HEK293 (cell line): ENCODE data around the gene PRRT1.
A peak's percentile ranks its signal among the peaks of the same experiment; 100 is the strongest.
"Not testable (repeated sequence)": the region's sequence is repeated elsewhere in the genome, so short reads cannot be mapped to it uniquely, and the experiment has no call there.

Experiments
- CTCF ChIA-PET: fragments of 350-600 bp; formaldehyde crosslinking; extraction: SDS; loops from one replicate; lab custom pipeline; 2021; ENCODE audit warnings: antibody characterized with exemption; lab: Yijun Ruan, JAX
- POLR2A ChIA-PET: fragments of 300-600 bp; formaldehyde crosslinking; extraction: SDS; loops from one replicate; lab custom pipeline; 2020; ENCODE audit warnings: antibody characterized with exemption, inconsistent platforms; lab: Yijun Ruan, JAX
- H3K27ac ChIP-seq: fragments of 200-500 bp; sonication (Bioruptor generic); 2 replicates; pipeline ENCODE4 v1.5.1; 2014; ENCODE audit warnings: low read depth, low read length, control low read depth, inconsistent platforms; ENCODE audit errors: extremely low read depth
- H3K36me3 ChIP-seq, 2 experiments: fragments of 200-500 bp in 1 of 2; sonication (Bioruptor generic) in 1 of 2; 1 replicate in 1 of 2; 2 replicates in 1 of 2; pipeline ENCODE4 v1.5.1; 2014 to 2017; ENCODE audit warnings: inconsistent platforms in 2 of 2, low read length in 2 of 2; ENCODE audit not compliant: control insufficient read depth in 2 of 2, insufficient read depth in 1 of 2
- H3K4me1 ChIP-seq: fragments of 200-500 bp; sonication (Bioruptor generic); 2 replicates; pipeline ENCODE4 v1.5.1; 2014; ENCODE audit warnings: mild to moderate bottlenecking, low read length, inconsistent platforms; ENCODE audit not compliant: control insufficient read depth, insufficient read depth
- H3K4me3 ChIP-seq: 2 replicates; pipeline ENCODE4 v1.5.1; 2011; ENCODE audit warnings: low read depth, mild to moderate bottlenecking, control low read depth, low read length, moderate library complexity
- H3K9me3 ChIP-seq: fragments of 200-500 bp; sonication (Bioruptor generic); 2 replicates; pipeline ENCODE4 v1.5.1; 2014; ENCODE audit warnings: low read depth, low read length, inconsistent platforms; ENCODE audit not compliant: control insufficient read depth, insufficient read depth
- EGR2 ChIP-seq: fragments of 450-650 bp; formaldehyde crosslinking; IDR thresholded peaks from 2 replicates; pipeline ENCODE4 v1.5.1; 2016; ENCODE audit warnings: low read depth, missing biosample characterization, missing genetic modification characterization
- KLF10 ChIP-seq: fragments of 450-650 bp; IDR thresholded peaks from 2 replicates; pipeline ENCODE4 v1.5.1; 2018; ENCODE audit warnings: missing biosample characterization, mild to moderate bottlenecking, missing genetic modification characterization
- KLF8 ChIP-seq: fragments of 450-650 bp; formaldehyde crosslinking; IDR thresholded peaks from 2 replicates; pipeline ENCODE4 v1.5.1; 2016; ENCODE audit warnings: missing biosample characterization, missing genetic modification characterization
- KLF9 ChIP-seq: fragments of 450-650 bp; formaldehyde crosslinking; IDR thresholded peaks from 2 replicates; pipeline ENCODE4 v1.5.1; 2016; ENCODE audit warnings: missing biosample characterization, missing genetic modification characterization, low read depth
- PRDM1 ChIP-seq: fragments of 450-650 bp; formaldehyde crosslinking; IDR thresholded peaks from 2 replicates; pipeline ENCODE4; 2016; ENCODE audit warnings: missing biosample characterization, missing genetic modification characterization
- SP2 ChIP-seq: fragments of 450-650 bp; formaldehyde crosslinking; IDR thresholded peaks from 2 replicates; pipeline ENCODE4 v1.5.1; 2016; ENCODE audit warnings: missing biosample characterization, missing genetic modification characterization
- WT1 ChIP-seq: fragments of 450-650 bp; formaldehyde crosslinking; IDR thresholded peaks from 2 replicates; pipeline ENCODE4 v1.5.1; 2016; ENCODE audit warnings: missing biosample characterization, missing genetic modification characterization
- ZNF132 ChIP-seq: fragments of 450-650 bp; formaldehyde crosslinking; IDR thresholded peaks from 2 replicates; pipeline ENCODE4 v1.5.1; 2017; ENCODE audit warnings: missing biosample characterization, missing genetic modification characterization, borderline replicate concordance
- ZNF146 ChIP-seq: fragments of 450-650 bp; formaldehyde crosslinking; IDR thresholded peaks from 2 replicates; pipeline ENCODE4 v1.5.1; 2016; ENCODE audit warnings: missing biosample characterization, missing genetic modification characterization
- ZNF248 ChIP-seq: fragments of 450-650 bp; formaldehyde crosslinking; IDR thresholded peaks from 2 replicates; pipeline ENCODE4 v1.5.1; 2017; ENCODE audit warnings: missing biosample characterization, missing genetic modification characterization
- ZNF366 ChIP-seq: fragments of 450-650 bp; formaldehyde crosslinking; conservative IDR thresholded peaks from 2 replicates; pipeline ENCODE4 v1.5.1; 2016; ENCODE audit warnings: missing biosample characterization, missing genetic modification characterization
- ZNF398 ChIP-seq: fragments of 450-650 bp; formaldehyde crosslinking; IDR thresholded peaks from 2 replicates; pipeline ENCODE4 v1.5.1; 2017; ENCODE audit warnings: missing biosample characterization, missing genetic modification characterization
- ZNF555 ChIP-seq: fragments of 450-650 bp; formaldehyde crosslinking; conservative IDR thresholded peaks from 2 replicates; pipeline ENCODE4 v1.5.1; 2017; ENCODE audit warnings: missing biosample characterization, mild to moderate bottlenecking, missing genetic modification characterization, inconsistent platforms
- ZNF600 ChIP-seq: fragments of 450-650 bp; formaldehyde crosslinking; IDR thresholded peaks from 2 replicates; pipeline ENCODE4 v1.5.1; 2016; ENCODE audit warnings: missing biosample characterization, missing genetic modification characterization
- ZNF629 ChIP-seq: fragments of 450-650 bp; formaldehyde crosslinking; IDR thresholded peaks from 2 replicates; pipeline ENCODE4 v1.5.1; 2017; ENCODE audit warnings: missing biosample characterization, missing genetic modification characterization
- ZNF747 ChIP-seq: fragments of 450-650 bp; formaldehyde crosslinking; IDR thresholded peaks from 2 replicates; pipeline ENCODE4 v1.5.1; 2016; ENCODE audit warnings: missing biosample characterization, missing genetic modification characterization
- ZNF791 ChIP-seq: fragments of 450-650 bp; formaldehyde crosslinking; IDR thresholded peaks from 2 replicates; pipeline ENCODE4 v1.5.1; 2016; ENCODE audit warnings: missing biosample characterization, missing genetic modification characterization
- ZSCAN30 ChIP-seq: fragments of 450-650 bp; IDR thresholded peaks from 2 replicates; pipeline ENCODE4 v1.5.1; 2018; ENCODE audit warnings: missing biosample characterization, mild to moderate bottlenecking, missing genetic modification characterization, moderate library complexity
- TF ChIP-seq, protein P1 (sequence below): fragments of 450-650 bp; formaldehyde crosslinking; IDR thresholded peaks from 2 replicates; pipeline ENCODE4 v1.5.1; 2016; ENCODE audit warnings: missing biosample characterization, missing genetic modification characterization
- TF ChIP-seq, protein P2 (sequence below): fragments of 450-650 bp; formaldehyde crosslinking; IDR thresholded peaks from 2 replicates; pipeline ENCODE4 v1.5.1; 2016; ENCODE audit warnings: missing biosample characterization, missing genetic modification characterization
- TF ChIP-seq, protein P3 (sequence below): fragments of 450-650 bp; formaldehyde crosslinking; conservative IDR thresholded peaks from 2 replicates; pipeline ENCODE4 v1.5.1; 2016; ENCODE audit warnings: low read depth, missing biosample characterization, missing genetic modification characterization
- TF ChIP-seq, protein P4 (sequence below): fragments of 450-650 bp; formaldehyde crosslinking; IDR thresholded peaks from 2 replicates; pipeline ENCODE4 v1.5.1; 2017; ENCODE audit warnings: missing biosample characterization, mild to moderate bottlenecking, missing genetic modification characterization, moderate library complexity

PRRT1 gene

GRCh38 chr6:32185681-32186131 is 34.0 kb upstream of the PRRT1 start:
- peak; percentile 37; the same call in 1 of the 2 replicates for TF ChIP-seq EGR2 (tag by site-specific recombination)
- TF ChIP-seq PRDM1 (tag by site-specific recombination), result peak; percentile 44; the same call in 1 of the 2 replicates
- TF ChIP-seq ZNF398, result 0 out of 2 replicates have a peak, but pooled peaks have one; percentile 27
- TF ChIP-seq ZNF600 (tag by site-specific recombination), result peak; percentile 68
- TF ChIP-seq, protein P1, sequence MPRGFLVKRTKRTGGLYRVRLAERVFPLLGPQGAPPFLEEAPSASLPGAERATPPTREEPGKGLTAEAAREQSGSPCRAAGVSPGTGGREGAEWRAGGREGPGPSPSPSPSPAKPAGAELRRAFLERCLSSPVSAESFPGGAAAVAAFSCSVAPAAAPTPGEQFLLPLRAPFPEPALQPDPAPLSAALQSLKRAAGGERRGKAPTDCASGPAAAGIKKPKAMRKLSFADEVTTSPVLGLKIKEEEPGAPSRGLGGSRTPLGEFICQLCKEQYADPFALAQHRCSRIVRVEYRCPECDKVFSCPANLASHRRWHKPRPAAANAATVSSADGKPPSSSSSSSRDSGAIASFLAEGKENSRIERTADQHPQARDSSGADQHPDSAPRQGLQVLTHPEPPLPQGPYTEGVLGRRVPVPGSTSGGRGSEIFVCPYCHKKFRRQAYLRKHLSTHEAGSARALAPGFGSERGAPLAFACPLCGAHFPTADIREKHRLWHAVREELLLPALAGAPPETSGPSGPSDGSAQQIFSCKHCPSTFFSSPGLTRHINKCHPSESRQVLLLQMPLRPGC (tag by site-specific recombination), result 0 out of 2 replicates have a peak, but pooled peaks have one; percentile 37
- TF ChIP-seq SP2 (tag by site-specific recombination), result peak; percentile 76
- TF ChIP-seq, protein P2, sequence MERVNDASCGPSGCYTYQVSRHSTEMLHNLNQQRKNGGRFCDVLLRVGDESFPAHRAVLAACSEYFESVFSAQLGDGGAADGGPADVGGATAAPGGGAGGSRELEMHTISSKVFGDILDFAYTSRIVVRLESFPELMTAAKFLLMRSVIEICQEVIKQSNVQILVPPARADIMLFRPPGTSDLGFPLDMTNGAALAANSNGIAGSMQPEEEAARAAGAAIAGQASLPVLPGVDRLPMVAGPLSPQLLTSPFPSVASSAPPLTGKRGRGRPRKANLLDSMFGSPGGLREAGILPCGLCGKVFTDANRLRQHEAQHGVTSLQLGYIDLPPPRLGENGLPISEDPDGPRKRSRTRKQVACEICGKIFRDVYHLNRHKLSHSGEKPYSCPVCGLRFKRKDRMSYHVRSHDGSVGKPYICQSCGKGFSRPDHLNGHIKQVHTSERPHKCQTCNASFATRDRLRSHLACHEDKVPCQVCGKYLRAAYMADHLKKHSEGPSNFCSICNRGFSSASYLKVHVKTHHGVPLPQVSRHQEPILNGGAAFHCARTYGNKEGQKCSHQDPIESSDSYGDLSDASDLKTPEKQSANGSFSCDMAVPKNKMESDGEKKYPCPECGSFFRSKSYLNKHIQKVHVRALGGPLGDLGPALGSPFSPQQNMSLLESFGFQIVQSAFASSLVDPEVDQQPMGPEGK (tag by site-specific recombination), result peak; percentile 47; the same call in 1 of the 2 replicates
- peak; percentile 29; the same call in 1 of the 2 replicates for TF ChIP-seq KLF10
- peak; percentile 31; the same call in 1 of the 2 replicates for TF ChIP-seq ZNF629 (tag by site-specific recombination)
- TF ChIP-seq KLF9 (tag by site-specific recombination), result peak; percentile 85
- not testable (repeated sequence) for H3K4me1 ChIP-seq, H3K4me3 ChIP-seq, H3K27ac ChIP-seq, H3K9me3 ChIP-seq
- CTCF ChIA-PET, result interaction anchor here (0.6 to 0.9 kb wide), 5 partner anchors 9 to 748 kb away, joined by 3 to 10 read pairs (median 6); no protein-coding TSS in a partner anchor
- POLR2A ChIA-PET, result interaction anchor here (0.6 to 1.4 kb wide), 12 partner anchors 8 to 786 kb away, joined by 3 to 15 read pairs (median 4); partner anchors contain the start of genes AGPAT1 and MCCD1
- H3K36me3 ChIP-seq, result peaks cover 0 to 61% of the 10 kb centered on the region in 2 experiments; a peak in 2 of 3 replicates

- Histone ChIP-seq H3K4me3 (no peak within 1 kb of the TSS), H3K36me3 (peaks cover 0 to 73% of the 10 kb centered on the region in 2 experiments; a peak in 2 of 3 replicates), H3K4me1 (peaks cover 4% of the 10 kb centered on the region), H3K9me3 (no peaks in the 10 kb centered on the region), H3K27ac (no peak within 1 kb of the TSS)
- ChIA-PET POLR2A (no interaction called here), CTCF (interaction anchor here (2.1 kb wide), 1 partner anchor 11 kb away, joined by 9 read pairs; no protein-coding TSS in a partner anchor)
- TF ChIP-seq, protein P3, sequence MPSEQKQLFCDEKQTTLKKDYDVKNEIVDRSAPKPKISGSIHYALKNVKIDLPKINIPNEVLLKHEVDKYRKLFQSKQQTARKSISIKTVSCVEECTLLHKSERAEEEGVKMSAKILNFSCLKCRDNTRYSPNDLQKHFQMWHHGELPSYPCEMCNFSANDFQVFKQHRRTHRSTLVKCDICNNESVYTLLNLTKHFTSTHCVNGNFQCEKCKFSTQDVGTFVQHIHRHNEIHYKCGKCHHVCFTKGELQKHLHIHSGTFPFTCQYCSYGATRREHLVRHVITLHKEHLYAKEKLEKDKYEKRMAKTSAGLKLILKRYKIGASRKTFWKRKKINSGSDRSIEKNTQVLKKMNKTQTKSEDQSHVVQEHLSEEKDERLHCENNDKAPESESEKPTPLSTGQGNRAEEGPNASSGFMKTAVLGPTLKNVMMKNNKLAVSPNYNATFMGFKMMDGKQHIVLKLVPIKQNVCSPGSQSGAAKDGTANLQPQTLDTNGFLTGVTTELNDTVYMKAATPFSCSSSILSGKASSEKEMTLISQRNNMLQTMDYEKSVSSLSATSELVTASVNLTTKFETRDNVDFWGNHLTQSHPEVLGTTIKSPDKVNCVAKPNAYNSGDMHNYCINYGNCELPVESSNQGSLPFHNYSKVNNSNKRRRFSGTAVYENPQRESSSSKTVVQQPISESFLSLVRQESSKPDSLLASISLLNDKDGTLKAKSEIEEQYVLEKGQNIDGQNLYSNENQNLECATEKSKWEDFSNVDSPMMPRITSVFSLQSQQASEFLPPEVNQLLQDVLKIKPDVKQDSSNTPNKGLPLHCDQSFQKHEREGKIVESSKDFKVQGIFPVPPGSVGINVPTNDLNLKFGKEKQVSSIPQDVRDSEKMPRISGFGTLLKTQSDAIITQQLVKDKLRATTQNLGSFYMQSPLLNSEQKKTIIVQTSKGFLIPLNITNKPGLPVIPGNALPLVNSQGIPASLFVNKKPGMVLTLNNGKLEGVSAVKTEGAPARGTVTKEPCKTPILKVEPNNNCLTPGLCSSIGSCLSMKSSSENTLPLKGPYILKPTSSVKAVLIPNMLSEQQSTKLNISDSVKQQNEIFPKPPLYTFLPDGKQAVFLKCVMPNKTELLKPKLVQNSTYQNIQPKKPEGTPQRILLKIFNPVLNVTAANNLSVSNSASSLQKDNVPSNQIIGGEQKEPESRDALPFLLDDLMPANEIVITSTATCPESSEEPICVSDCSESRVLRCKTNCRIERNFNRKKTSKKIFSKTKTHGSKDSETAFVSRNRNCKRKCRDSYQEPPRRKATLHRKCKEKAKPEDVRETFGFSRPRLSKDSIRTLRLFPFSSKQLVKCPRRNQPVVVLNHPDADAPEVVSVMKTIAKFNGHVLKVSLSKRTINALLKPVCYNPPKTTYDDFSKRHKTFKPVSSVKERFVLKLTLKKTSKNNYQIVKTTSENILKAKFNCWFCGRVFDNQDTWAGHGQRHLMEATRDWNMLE (tag by site-specific recombination), result no peak
- no peak for TF ChIP-seq ZNF791 (tag by site-specific recombination)
- no peak for TF ChIP-seq KLF8
- TF ChIP-seq WT1 (tag by site-specific recombination), result no peak
- TF ChIP-seq ZNF629 (tag by site-specific recombination), result no peak
- TF ChIP-seq ZNF132 (tag by site-specific recombination), result no peak
- TF ChIP-seq, protein P4, sequence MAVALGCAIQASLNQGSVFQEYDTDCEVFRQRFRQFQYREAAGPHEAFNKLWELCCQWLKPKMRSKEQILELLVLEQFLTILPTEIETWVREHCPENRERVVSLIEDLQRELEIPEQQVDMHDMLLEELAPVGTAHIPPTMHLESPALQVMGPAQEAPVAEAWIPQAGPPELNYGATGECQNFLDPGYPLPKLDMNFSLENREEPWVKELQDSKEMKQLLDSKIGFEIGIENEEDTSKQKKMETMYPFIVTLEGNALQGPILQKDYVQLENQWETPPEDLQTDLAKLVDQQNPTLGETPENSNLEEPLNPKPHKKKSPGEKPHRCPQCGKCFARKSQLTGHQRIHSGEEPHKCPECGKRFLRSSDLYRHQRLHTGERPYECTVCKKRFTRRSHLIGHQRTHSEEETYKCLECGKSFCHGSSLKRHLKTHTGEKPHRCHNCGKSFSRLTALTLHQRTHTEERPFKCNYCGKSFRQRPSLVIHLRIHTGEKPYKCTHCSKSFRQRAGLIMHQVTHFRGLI (tag by site-specific recombination), result no peak
- TF ChIP-seq ZNF248 (tag by site-specific recombination), result no peak
- no peak for TF ChIP-seq ZSCAN30
- no peak for TF ChIP-seq ZNF555 (tag by site-specific recombination)
- no peak for TF ChIP-seq ZNF146 (tag by site-specific recombination)
- no peak for TF ChIP-seq ZNF366 (tag by site-specific recombination)
- TF ChIP-seq ZNF747 (tag by site-specific recombination), result no peak
Measured at GRCh38 chr6:32184084-32184640, 32.4 kb upstream of the PRRT1 start, which contains the start of gene AGER. Gene AGER, minus strand, starts transcription at chr6:32184253. Its CDS starts 31 bp downstream, at chr6:32184222.
